ENCODE data around the gene G3BP2.

G3BP2 gene

DNA sequence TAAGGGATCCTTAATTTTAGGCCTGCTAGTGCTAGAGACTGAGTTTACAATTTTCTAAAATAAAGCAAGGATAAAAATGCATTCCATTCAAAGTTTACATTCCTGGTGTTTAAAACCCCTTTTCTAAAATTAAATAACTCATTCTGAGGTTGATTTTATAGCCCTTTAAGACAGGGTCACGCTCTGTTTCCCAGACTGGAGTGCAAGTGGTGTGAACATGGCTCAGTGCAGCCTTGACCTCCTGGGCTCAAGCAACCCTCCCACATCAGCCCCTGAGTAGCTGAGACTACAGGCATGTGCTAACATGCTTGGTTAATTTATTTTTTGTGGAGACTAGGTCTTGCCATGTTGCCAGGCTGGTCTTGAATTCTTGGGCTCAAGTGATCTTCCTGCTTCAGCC, 36.0 kb downstream of the G3BP2 start:
- DNase-seq = no peak

DNA sequence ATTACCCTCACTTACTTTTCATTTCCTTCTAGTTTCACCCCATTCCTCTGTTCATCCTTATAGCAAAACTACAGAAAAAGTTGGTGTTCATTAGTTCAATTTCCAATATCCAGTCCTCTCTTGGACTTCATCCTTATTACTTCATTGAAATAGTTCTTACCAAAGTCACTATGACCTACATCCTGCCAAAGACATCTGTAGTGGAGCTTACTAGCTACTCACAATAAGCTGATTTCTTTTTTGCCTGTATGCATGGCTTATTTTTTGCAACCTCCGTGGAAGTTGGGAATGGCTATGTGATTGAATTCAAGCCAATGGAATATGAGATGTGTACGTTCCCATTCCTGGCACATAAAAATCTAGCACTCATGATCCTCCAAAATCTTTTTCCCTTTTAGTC, 38.3 kb downstream of the G3BP2 start:
- DNase-seq = no peak

DNA sequence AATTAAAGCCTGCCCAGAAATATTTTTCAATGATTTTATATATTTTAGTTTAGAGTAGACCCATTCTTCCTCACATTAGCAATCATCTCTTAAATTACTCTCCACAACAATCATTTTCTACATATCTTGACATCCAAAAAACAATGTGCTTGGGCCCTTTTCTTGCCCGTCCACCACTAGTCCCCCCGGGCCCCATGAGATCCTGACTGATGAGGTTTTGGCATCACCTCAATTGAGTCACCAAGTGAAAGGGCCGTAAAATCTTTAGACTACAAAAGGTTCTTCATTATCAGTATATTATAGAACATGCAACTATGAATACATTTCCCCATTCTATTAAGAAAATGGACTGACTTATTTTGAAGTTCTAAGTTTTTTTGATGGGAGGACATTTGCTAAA, 38.9 kb downstream of the G3BP2 start:
- DNase-seq = no peak

DNA sequence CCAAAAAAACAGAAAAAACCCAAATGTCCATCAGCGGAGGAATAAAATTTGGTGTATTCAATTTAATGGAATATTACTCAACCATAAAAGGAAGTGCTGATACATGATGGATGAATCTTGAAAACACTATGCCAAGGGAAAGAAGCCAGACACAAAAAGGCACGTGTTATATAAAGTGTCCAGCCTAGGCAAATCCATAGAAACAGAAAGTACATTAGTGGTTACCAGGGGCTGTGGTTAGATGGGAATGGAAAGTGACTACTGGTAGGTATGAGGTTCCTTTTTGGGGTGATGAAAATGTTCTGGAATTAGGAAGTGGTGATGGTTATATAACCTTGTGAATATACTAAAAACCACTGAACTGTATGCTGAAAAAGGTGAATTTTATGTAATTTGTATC, 39.4 kb downstream of the G3BP2 start:
- no peak for DNase-seq

DNA sequence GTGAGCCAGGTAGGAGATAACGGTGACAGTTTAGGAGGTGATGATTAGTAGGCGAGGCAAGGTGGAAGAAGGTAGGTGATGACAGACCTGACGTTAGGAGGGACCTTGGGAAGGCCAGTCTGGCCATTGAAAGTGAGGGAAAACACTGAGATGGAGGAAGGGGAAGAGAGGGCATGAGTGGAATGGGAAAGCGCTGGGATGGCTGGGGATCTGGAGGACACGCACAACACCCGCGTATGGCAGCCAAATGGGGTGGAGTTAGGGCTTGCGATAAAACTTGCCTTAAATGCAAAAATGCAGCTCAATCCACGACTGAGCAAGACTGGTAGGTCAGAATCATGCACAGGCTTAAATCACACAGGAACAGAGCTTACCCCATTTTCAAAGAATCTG, 42.3 kb downstream of the G3BP2 start:
- DNase-seq = no peak

DNA sequence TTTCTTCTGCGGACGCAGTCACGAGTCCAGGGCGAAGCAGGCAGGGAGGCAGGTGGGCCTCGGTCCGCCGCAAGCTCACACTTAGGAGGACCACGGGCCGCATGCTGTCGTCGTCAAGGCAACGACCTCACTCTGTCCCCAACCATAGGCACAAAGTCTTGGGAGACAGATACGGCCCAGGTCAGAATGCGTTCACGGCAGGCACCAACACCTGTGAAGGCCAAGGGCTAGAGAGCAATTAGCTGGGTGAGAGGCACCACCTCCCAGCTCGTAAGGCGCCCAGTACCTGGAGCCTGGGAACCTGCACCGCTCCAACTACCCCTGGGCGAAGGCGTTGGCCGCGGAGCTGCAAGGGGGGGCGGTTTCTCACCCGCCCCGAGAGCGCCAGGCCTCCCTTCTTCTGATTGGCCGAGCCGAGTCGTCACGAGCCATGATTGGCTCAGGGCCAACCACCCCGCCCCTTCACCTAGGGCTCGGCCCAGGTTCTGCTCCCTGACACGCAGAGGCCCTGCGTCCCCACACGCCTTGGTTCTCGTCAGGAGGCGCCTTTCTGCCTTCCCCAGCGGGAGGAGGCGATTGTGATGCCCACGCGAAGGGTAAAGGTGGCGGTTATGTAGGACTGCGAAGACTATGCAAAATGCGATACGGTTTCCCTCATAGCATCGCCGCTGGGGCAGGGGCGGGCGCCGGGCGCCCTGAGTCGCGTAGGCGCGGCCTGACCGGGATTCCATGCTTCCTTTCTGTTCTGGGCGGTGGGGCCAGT, 42.9 kb downstream of the G3BP2 start, which contains the start of gene CDKL2:
TSS of gene CDKL2 (minus strand) at position 355 of the 763 bp plus-strand sequence. CDS start 4,540 bp downstream, outside the sequence.
- no peak for DNase-seq

DNA sequence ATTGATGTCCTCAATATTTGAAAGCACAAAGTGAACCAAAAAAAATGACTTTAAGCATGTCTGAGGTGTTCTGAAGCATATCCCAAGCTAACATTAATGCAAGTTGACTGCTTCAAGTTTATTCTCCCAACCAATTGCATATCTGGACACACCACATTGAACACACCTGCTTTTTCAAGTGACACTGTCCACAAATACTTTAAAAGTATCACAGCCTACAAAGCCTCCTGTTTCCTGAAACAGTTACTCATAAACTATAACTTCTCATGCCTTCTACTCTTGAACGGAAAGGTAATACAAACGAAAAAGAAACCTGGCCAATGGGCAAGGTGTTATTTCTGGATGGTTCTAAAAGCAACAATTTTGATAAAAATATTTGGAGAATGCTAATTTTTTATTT, 44.0 kb downstream of the G3BP2 start:
- DNase-seq = no peak

DNA sequence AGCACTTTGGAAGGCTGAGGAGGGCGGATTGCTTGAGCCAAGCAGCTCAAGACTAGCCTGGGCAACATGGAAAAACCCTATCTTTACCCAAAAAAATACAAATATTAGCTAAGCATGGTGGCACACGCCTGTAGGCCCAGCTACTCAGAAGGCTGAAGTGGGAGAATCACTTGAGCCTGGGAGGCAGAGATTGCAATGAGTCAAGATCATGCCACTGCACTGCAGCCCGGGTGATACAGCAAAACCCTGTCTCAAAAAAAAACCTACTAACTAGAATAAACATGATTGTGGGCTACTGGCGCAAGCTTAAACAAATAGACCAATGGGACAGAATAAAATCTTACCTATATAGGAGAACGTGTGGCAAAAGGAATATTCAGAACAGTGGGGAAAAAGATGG, 50.2 kb downstream of the G3BP2 start:
- DNase-seq = no peak

DNA sequence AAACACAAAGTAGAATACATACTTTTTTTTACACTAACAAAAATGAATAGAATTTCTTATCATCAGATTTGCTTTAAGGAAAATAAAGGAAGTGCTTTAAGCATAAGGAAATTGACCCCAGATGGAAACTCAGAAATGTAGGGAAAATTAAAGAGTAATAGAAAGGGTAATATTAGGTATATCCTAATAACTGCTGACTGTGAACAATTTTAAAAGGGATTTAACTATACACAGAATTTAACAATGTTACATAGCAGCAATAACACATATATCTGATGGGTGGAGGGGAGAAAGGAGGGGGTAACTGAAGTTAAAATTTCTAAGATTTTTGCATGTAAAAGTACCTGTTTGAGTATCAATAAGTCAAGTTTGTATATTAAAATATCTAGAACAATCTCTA, 51.5 kb downstream of the G3BP2 start:
- no peak for DNase-seq

DNA sequence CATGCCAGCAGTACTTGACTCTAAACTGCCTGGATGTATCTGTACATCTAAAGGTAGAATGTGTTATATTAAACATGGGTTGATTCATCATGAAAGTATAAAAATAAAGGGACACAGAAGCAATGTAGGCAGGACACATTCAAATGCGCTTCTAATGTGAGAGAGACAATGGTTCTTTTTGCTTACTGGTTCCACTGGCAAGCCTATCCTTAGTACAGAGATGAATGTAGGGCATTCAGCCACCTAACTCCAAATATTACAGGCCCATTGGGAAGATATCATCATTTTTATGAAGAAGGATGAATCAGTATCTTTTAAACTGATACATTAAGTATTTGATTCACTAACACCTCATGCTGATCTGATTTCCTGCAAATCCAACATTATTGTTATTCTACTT, 60.9 kb downstream of the G3BP2 start:
- DNase-seq = no peak

DNA sequence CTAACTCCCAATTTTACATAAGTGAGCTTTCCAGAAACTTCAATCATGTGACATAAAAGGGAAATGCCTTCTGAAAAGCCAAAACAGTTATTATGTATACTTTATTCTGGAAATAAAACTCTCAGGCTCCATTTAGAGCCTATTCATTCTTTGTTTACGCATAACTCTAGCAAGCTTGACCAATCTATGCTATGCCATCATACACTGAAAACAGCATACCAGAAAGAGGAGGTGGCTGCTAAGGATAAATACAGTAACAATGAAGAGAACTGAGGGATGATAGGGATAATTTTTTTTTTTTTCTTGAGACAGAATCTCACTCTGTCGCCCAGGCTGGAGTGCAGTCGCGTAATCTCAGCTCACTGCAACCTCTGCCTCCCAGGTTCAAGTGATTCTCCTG, 67.3 kb downstream of the G3BP2 start:
- DNase-seq = no peak

DNA sequence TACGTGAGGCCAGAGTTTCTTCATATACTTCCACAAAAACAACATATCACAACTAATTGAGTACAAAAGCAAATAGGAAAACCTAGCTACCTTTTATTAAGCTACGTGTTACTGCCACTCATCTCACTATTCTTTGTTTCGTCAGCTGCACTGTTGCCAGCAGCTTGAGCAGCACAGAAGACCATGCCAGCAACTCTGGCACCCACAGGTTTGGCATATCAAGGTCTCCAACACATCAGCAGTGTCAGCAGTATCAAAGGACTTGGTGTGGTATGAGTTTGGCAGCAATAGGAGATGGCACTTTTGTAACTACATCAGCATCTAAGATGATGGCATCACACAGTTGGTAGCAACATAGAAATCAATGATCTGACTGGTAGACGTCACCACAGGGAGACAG, 73.6 kb downstream of the G3BP2 start:
- no peak for DNase-seq

DNA sequence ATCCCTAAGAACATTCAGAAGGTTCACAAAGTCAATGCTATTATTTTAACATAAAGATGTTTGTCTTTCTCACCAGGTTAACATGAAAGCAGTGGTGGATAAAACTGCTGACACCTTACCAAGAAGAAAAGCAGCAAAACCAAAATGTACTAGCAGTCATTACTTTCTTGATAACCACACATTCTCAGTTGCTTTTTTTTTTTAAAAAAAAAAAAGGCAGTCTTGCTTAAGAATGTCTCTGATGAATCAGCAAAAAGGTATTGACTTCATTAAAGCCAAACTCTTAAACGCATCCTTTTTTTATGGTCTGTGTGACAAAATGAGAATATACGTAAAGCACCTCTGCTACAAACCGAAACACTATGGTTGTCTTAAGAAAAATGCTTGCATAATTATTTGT, 74.8 kb downstream of the G3BP2 start:
- no peak for DNase-seq

DNA sequence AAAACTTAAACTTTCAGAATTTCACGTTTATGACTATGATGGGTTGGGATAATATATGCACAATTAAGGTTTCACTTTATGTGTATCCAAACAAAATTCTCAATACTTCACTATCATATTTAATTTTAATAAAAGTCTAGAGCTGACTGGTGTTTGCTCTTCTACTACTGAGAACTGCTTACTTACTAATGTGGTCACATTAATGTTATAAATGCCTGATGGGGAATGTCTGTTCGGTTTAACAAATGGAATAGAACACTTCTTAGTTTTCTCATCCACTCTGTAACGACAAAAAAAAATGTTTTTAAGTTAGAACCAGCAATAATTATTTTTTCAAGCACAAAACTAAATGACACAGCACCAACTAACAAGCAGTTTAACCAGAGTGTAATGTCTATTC, 77.2 kb downstream of the G3BP2 start:
- no peak for DNase-seq

DNA sequence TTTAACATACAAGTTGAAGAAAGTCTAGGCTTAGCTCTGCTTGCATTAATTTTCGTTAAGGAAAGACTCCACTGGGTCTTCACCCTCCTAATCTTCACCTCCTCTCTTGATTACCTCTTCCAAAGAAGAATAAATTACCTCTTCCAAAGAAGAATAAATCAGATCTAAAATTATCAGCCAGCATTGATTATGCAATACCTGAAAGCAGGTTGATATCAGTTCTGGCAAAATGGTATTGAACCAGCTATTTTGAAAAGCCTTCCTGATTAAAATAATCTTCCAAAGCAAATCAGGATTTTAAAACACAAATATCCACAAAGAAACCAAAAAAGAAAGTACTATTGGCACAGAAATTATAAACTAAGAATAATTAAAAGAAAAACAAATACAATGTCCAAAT, 79.8 kb downstream of the G3BP2 start:
- no peak for DNase-seq

All from NCI-H446 treated with DMSO at 0.1 percent for 48 hours (cell line).